ENCODE results near the gene MGRN1. TPM values are rescaled to one million over a fixed set of nuclear protein-coding genes. Genes with fewer than 3 reads are reported as not detected.

MGRN1 gene
- total RNA-seq, 1 experiment from 2014 or later, result 54.6 TPM

GRCh38 chr16:4677390-4677789 is 52.8 kb downstream of the MGRN1 start:
- Histone ChIP-seq H3K9me3 (ENCODE audit: low read depth, low read length, poor library complexity, severe bottlenecking) (no peaks in the 10 kb centered on the region), H3K27ac (ENCODE audit: low read depth, low read length, poor library complexity, severe bottlenecking) (no peak overlapping the region), H3K36me3 (ENCODE audit: insufficient read depth, low read length, poor library complexity, severe bottlenecking) (no peaks in the 10 kb centered on the region), H3K4me1 (ENCODE audit: insufficient read depth, low read length, poor library complexity, severe bottlenecking) (peaks cover 7% of the 10 kb centered on the region), H3K27me3 (replicated peaks; ENCODE audit: insufficient read depth, low read depth, low read length, poor library complexity) (no peaks in the 10 kb centered on the region), H3K4me3 (ENCODE audit: low read depth, low read length, poor library complexity, severe bottlenecking) (no peak overlapping the region)
- ChIA-PET POLR2A (ENCODE audit: low non-redundant PET) (no interaction called here), CTCF (no interaction called here)
- intact Hi-C loops (cut with micrococcal nuclease; ENCODE audit: unreplicated experiment), result no loop called here
- DNase-seq (ENCODE audit: low spot score), result no peak
- no peak for TF ChIP-seq CTCF (conservative IDR thresholded peaks at IDR 0.05; ENCODE audit: low read depth, low read length)
- no peak for TF ChIP-seq EZH2 (IDR thresholded peaks at IDR 0.05; ENCODE audit: borderline replicate concordance, low read depth, low read length, poor library complexity, severe bottlenecking)
- BruUV-seq (replicated peaks), result no TSS peak

- H3K4me1 ChIP-seq (ENCODE audit: insufficient read depth, low read length, poor library complexity, severe bottlenecking), result peaks cover 7% of the 10 kb centered on the region
- no TSS peak for BruUV-seq (replicated peaks)
- no peak overlapping the region for H3K4me3 ChIP-seq (ENCODE audit: low read depth, low read length, poor library complexity, severe bottlenecking)
- H3K36me3 ChIP-seq (ENCODE audit: insufficient read depth, low read length, poor library complexity, severe bottlenecking), result no peaks in the 10 kb centered on the region
- no peak for DNase-seq (ENCODE audit: low spot score)
- CTCF ChIA-PET, result no interaction called here
- intact Hi-C loops (cut with micrococcal nuclease; ENCODE audit: unreplicated experiment), result no loop called here
- TF ChIP-seq EZH2 (IDR thresholded peaks at IDR 0.05; ENCODE audit: borderline replicate concordance, low read depth, low read length, poor library complexity, severe bottlenecking), result no peak
- TF ChIP-seq CTCF (conservative IDR thresholded peaks at IDR 0.05; ENCODE audit: low read depth, low read length), result no peak
- no peaks in the 10 kb centered on the region for H3K9me3 ChIP-seq (ENCODE audit: low read depth, low read length, poor library complexity, severe bottlenecking)
- no peak overlapping the region for H3K27ac ChIP-seq (ENCODE audit: low read depth, low read length, poor library complexity, severe bottlenecking)
- no peaks in the 10 kb centered on the region for H3K27me3 ChIP-seq (replicated peaks; ENCODE audit: insufficient read depth, low read depth, low read length, poor library complexity)
- POLR2A ChIA-PET (ENCODE audit: low non-redundant PET), result no interaction called here
These were observed 53.4 kb downstream of the MGRN1 start for GRCh38 chr16:4677994-4678393.

- Histone ChIP-seq H3K9me3 (ENCODE audit: low read depth, low read length, poor library complexity, severe bottlenecking) (no peaks in the 10 kb centered on the region), H3K4me1 (ENCODE audit: insufficient read depth, low read length, poor library complexity, severe bottlenecking) (peaks cover 7% of the 10 kb centered on the region), H3K27me3 (replicated peaks; ENCODE audit: insufficient read depth, low read depth, low read length, poor library complexity) (no peaks in the 10 kb centered on the region), H3K27ac (ENCODE audit: low read depth, low read length, poor library complexity, severe bottlenecking) (no peak overlapping the region), H3K36me3 (ENCODE audit: insufficient read depth, low read length, poor library complexity, severe bottlenecking) (no peaks in the 10 kb centered on the region), H3K4me3 (ENCODE audit: low read depth, low read length, poor library complexity, severe bottlenecking) (no peak overlapping the region)
- BruUV-seq (replicated peaks), result no TSS peak
- intact Hi-C loops (cut with micrococcal nuclease; ENCODE audit: unreplicated experiment), result no loop called here
- DNase-seq (ENCODE audit: low spot score), result no peak
- TF ChIP-seq CTCF (conservative IDR thresholded peaks at IDR 0.05; ENCODE audit: low read depth, low read length), result no peak
- no peak for TF ChIP-seq EZH2 (IDR thresholded peaks at IDR 0.05; ENCODE audit: borderline replicate concordance, low read depth, low read length, poor library complexity, severe bottlenecking)
- CTCF ChIA-PET, result no interaction called here
- POLR2A ChIA-PET (ENCODE audit: low non-redundant PET), result no interaction called here
These were observed 54.0 kb downstream of the MGRN1 start for GRCh38 chr16:4678596-4678995.
